HCT116 (cell line): ENCODE data around the gene DLG4. TPM values are rescaled to one million over a fixed set of nuclear protein-coding genes. Genes with fewer than 3 reads are reported as not detected.

ENCODE experiments used
- CBX3 ChIP-seq: IDR thresholded peaks from 2 replicates; pipeline ENCODE4 v1.6.1; 2012; ENCODE audit warnings: low read depth
- CEBPB ChIP-seq: IDR thresholded peaks from 2 replicates; pipeline ENCODE4 v1.6.1; 2012; ENCODE audit warnings: low read depth
- EZH2 ChIP-seq: fragments of 200-600 bp; sonication (generic); IDR thresholded peaks from 2 replicates; pipeline ENCODE4 v1.6.1; 2017; ENCODE audit warnings: antibody characterized with exemption, mixed run types
- FOSL1 ChIP-seq: IDR thresholded peaks from 2 replicates; pipeline ENCODE4 v1.6.1; 2012; ENCODE audit warnings: low read depth
- SP1 ChIP-seq: IDR thresholded peaks from 2 replicates; pipeline ENCODE4 v1.6.1; 2012; ENCODE audit warnings: low read depth
- SRF ChIP-seq: IDR thresholded peaks from 2 replicates; pipeline ENCODE4 v1.6.1; 2012; ENCODE audit warnings: low read depth
- TCF7L2 ChIP-seq: IDR thresholded peaks from 2 replicates; pipeline ENCODE4 v1.7.0; 2011; ENCODE audit warnings: borderline replicate concordance, inconsistent platforms; ENCODE audit not compliant: insufficient read depth, insufficient read length; ENCODE audit errors: extremely low read depth
- total RNA-seq: library from RNA; stranded (reverse); gene quantifications from one replicate; pipeline ENCODE4 v1.2.1, GENCODE V29; 2021; ENCODE audit not compliant: unreplicated experiment
- TF ChIP-seq, protein P1 (sequence below), 3 experiments: fragments of 200-600 bp in 1 of 3; sonication (generic) in 1 of 3; IDR thresholded peaks in 2 of 3; conservative IDR thresholded peaks in 1 of 3; 2 replicates each; pipeline ENCODE4 v1.5.1; 2012 to 2017; ENCODE audit warnings: low read depth in 2 of 3, low read length in 2 of 3, antibody characterized with exemption in 1 of 3, borderline replicate concordance in 1 of 3, control low read depth in 1 of 3, mild to moderate bottlenecking in 1 of 3, mixed read lengths in 1 of 3, mixed run types in 1 of 3, moderate library complexity in 1 of 3; ENCODE audit not compliant: insufficient read depth in 1 of 3
- TF ChIP-seq, protein P2 (sequence below): IDR thresholded peaks from 2 replicates; pipeline ENCODE4 v1.6.1; 2012
- TF ChIP-seq, protein P3 (sequence below): IDR thresholded peaks from 2 replicates; pipeline ENCODE4 v1.6.1; 2012

DLG4 gene
- total RNA-seq, 1 experiment from 2014 or later, result 15.0 TPM

DNA sequence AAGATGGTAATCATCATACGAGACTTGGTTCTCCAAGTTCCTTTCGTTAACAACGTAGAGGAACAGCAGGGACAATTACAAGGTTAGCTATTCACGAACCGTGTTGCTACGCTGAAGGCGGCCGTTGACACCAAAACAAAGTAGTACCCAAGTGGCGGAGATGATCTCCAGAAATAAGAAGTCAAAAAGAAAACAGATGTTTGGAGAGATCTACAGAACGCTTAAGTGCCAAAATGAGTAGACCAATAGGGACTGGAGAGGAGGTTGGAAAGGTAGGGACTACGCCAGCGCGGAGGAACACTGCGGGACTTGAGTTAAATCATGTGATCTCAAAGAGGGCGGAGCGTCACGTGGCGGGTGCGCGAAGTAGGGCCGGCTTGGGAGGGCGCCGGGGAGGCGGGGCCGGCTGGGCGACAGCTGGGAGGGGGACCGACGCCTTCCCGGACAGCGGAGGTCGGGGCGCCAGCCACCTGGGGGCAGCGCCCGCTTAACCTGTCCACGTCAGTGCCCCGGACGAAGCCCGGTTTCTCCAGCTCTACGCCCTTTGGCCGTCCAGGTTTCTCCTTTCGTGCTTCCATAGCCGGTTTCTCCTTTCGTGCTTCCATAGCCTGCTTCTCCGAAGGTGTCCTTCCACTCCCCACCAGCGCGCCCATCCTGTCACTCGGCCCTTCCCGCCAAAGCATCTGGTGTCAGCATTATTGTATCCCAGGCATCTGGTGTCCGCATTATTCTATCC lies 23.2 kb upstream of the DLG4 start (continued):
- TF ChIP-seq EZH2, result no peak
- peak; percentile 44 for TF ChIP-seq FOSL1
- TF ChIP-seq, protein P1, sequence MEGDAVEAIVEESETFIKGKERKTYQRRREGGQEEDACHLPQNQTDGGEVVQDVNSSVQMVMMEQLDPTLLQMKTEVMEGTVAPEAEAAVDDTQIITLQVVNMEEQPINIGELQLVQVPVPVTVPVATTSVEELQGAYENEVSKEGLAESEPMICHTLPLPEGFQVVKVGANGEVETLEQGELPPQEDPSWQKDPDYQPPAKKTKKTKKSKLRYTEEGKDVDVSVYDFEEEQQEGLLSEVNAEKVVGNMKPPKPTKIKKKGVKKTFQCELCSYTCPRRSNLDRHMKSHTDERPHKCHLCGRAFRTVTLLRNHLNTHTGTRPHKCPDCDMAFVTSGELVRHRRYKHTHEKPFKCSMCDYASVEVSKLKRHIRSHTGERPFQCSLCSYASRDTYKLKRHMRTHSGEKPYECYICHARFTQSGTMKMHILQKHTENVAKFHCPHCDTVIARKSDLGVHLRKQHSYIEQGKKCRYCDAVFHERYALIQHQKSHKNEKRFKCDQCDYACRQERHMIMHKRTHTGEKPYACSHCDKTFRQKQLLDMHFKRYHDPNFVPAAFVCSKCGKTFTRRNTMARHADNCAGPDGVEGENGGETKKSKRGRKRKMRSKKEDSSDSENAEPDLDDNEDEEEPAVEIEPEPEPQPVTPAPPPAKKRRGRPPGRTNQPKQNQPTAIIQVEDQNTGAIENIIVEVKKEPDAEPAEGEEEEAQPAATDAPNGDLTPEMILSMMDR (IDR thresholded peaks at IDR 0.05 in 2 of 3, conservative IDR thresholded peaks at IDR 0.05 in 1 of 3; ENCODE audit: borderline replicate concordance in 1 of 3, insufficient read depth in 1 of 3, low read depth in 2 of 3, low read length in 2 of 3), result no peak
- no peak; the same call in 1 of the 2 replicates for TF ChIP-seq CBX3
- TF ChIP-seq SRF, result no peak
- no peak for TF ChIP-seq CEBPB
- TF ChIP-seq, protein P2, sequence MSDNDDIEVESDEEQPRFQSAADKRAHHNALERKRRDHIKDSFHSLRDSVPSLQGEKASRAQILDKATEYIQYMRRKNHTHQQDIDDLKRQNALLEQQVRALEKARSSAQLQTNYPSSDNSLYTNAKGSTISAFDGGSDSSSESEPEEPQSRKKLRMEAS, result peak; percentile 93
- TF ChIP-seq TCF7L2, result peak; percentile 76
- TF ChIP-seq SP1, result peak; percentile 84
- TF ChIP-seq, protein P3, sequence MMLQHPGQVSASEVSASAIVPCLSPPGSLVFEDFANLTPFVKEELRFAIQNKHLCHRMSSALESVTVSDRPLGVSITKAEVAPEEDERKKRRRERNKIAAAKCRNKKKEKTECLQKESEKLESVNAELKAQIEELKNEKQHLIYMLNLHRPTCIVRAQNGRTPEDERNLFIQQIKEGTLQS, result no peak
